Kidney (tissue), 14 donors: ENCODE data around the gene ABCA7. TPM values are rescaled to one million over a fixed set of nuclear protein-coding genes. Genes with fewer than 3 reads are reported as not detected.

Source experiments
- DNase-seq, 5 donors: peaks; one replicate each; pipeline ENCODE4 v3.0.0-alpha.2; 2013 to 2020
- FAIRE-seq: peaks from 2 replicates; lab custom pipeline; 2012; peaks lifted over from hg19 to GRCh38; lab: Jason Lieb, UNC
- H3K27ac ChIP-seq, 2 donors: one replicate each; pipeline ENCODE4 v1.7.0; 2013; ENCODE audit warnings: low read depth in 2 of 2, low read length in 2 of 2, inconsistent platforms in 1 of 2
- H3K27me3 ChIP-seq: one replicate; pipeline ENCODE4 v1.7.1; 2013; ENCODE audit warnings: low read length, inconsistent platforms; ENCODE audit not compliant: control insufficient read depth, insufficient read depth
- H3K36me3 ChIP-seq, 3 donors: one replicate each; pipeline versions ENCODE4 v1.7.0 to v1.7.1; 2013; ENCODE audit warnings: low read length in 3 of 3, control low read depth in 1 of 3, inconsistent platforms in 1 of 3; ENCODE audit not compliant: insufficient read depth in 3 of 3, control insufficient read depth in 2 of 3
- H3K4me1 ChIP-seq, 3 donors: one replicate each; pipeline versions ENCODE4 v1.7.0 to v1.7.1; 2013; ENCODE audit warnings: low read length in 3 of 3, inconsistent platforms in 1 of 3, low read depth in 1 of 3; ENCODE audit not compliant: control insufficient read depth in 2 of 3, insufficient read depth in 2 of 3
- H3K4me3 ChIP-seq, 3 donors: one replicate each; pipeline versions ENCODE4 v1.7.0 to v1.8.1; 2013; ENCODE audit warnings: low read length in 3 of 3, control low read depth in 1 of 3, inconsistent platforms in 1 of 3
- H3K9ac ChIP-seq, 3 donors: one replicate each; pipeline versions ENCODE4 v1.7.0 to v1.7.1; 2013; ENCODE audit warnings: low read length in 3 of 3, control low read depth in 1 of 3, inconsistent platforms in 1 of 3
- H3K9me3 ChIP-seq, 3 donors: one replicate each; pipeline versions ENCODE4 v1.7.0 to v1.7.1; 2013; ENCODE audit warnings: low read length in 3 of 3, control low read depth in 1 of 3, inconsistent platforms in 1 of 3; ENCODE audit not compliant: control insufficient read depth in 2 of 3, insufficient read depth in 1 of 3
- CTCF ChIP-seq: IDR thresholded peaks from 3 replicates; pipeline ENCODE4 v1.5.1; 2012; ENCODE audit warnings: mild to moderate bottlenecking, moderate library complexity, borderline replicate concordance; ENCODE audit not compliant: insufficient read depth; ENCODE audit errors: extremely low read depth
- intact Hi-C: fragments of 100-400 bp; cut with DNase I; formaldehyde crosslinking; loops from one replicate; pipeline ENCODE4 v1.11.1; 2022
- polyA plus RNA-seq: library from polyadenylated mRNA; stranded (reverse); fragments of 350-450 nt; fragmentation: Illumina TruSeq; extraction: RNeasy Lipid Tissue Mini Kit (QIAGEN cat#74804); gene quantifications from one replicate; pipeline ENCODE4 v1.2.3, GENCODE V29; 2014; ENCODE audit warnings: low read depth, low replicate concordance; ENCODE audit not compliant: insufficient read depth
- total RNA-seq: library from RNA; stranded (reverse); fragmentation: NEBNext Ultra II Directional; extraction: Animal tissue kit (Norgen Biotek cat#: 25700); gene quantifications from one replicate; pipeline ENCODE4 v1.2.1, GENCODE V29; 2021
- donor health status: control.
- donor health status: control.
- donor health status: control.
- donor health status: control.
- donor health status: control.
- donor health status: DM: yes; HTN: yes; CAD: no.
- donor health status: Normal renal cell carcinoma (clear cell type).

The ABCA7 gene
- total and polyA plus RNA-seq, 2 donors from 2014 or later, result 11.7 to 20.4 TPM

GRCh38 chr19:1037621-1038064 lies 2.3 kb upstream of the ABCA7 start:
- no peak for FAIRE-seq
- DNase-seq, result peak in 1 of 5 donors; percentile 75
- TF ChIP-seq CTCF, result no peak
- Histone ChIP-seq H3K27ac (peak overlapping the region in 1 of 2 donors; percentile 1), H3K4me3 (no peak overlapping the region), H3K4me1 (peaks cover 0 to 19% (median 9%) of the 10 kb centered on the region in 3 donors), H3K9ac (no peak overlapping the region), H3K27me3 (no peaks in the 10 kb centered on the region), H3K9me3 (no peaks in the 10 kb centered on the region), H3K36me3 (peaks cover 0 to 2% (median 0%) of the 10 kb centered on the region in 3 donors)
- intact Hi-C loops, result no loop called here

GRCh38 chr19:1038978-1039645 lies 795 bp upstream of the ABCA7 start:
- no peaks in the 10 kb centered on the region for H3K27me3 ChIP-seq
- no peaks in the 10 kb centered on the region for H3K9me3 ChIP-seq
- DNase-seq (no peak), FAIRE-seq (no peak)
- no peak overlapping the region for H3K9ac ChIP-seq
- H3K27ac ChIP-seq, result no peak overlapping the region
- intact Hi-C loops, result no loop called here
- TF ChIP-seq CTCF, result no peak
- H3K4me1 ChIP-seq, result peaks cover 0 to 19% (median 9%) of the 10 kb centered on the region in 3 donors
- H3K36me3 ChIP-seq, result no peaks in the 10 kb centered on the region
- peak overlapping the region in 1 of 3 donors; percentile 74 for H3K4me3 ChIP-seq

- Histone ChIP-seq H3K36me3 (no peaks in the 10 kb centered on the region), H3K4me3 (peak overlapping the region; percentile 46 to 74 (median 51)), H3K27me3 (no peaks in the 10 kb centered on the region), H3K9me3 (no peaks in the 10 kb centered on the region), H3K4me1 (peaks cover 0 to 19% (median 9%) of the 10 kb centered on the region in 3 donors), H3K9ac (peak overlapping the region in 2 of 3 donors; percentile 27 to 71), H3K27ac (peak overlapping the region in 1 of 2 donors; percentile 43)
- FAIRE-seq, result no peak
- DNase-seq, result peak; percentile 88 to 95 (median 91)
- TF ChIP-seq CTCF, result no peak
- intact Hi-C loops, result no loop called here
These were observed 767 bp downstream of the ABCA7 start for GRCh38 chr19:1040476-1041271.
